Measurements from ENCODE around the gene LRP10. TPM values are rescaled to one million over a fixed set of nuclear protein-coding genes. Genes with fewer than 3 reads are reported as not detected.

Gene LRP10
- total and polyA plus RNA-seq, 2 of the 8 experiments (the other 6 are each of a cell fraction or from before 2014, with no cell fraction given): 12.4 to 15.6 TPM

DNA sequence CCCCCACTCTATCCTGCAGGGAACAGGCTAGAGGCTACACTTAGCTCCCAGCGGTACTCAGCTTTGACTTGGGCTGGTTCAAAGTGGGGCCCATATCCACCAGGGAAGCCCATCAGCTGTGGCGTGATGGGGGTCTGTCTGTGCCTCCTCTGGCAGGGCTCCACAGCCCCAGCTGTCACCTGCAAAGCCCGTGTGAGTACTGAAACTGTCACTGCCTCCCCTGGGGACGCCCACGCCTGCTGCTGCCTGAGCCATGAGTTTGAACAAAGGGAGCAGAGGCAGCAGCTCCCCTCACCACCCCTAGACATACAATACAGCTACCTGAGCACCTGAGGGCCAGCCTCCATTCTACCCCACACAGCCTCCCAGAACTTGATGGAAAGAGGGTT is 16.4 kb downstream of the LRP10 start:
- peaks cover 3% of the 10 kb centered on the region; the same call in 1 of the 2 replicates for H3K79me1 ChIP-seq (ENCODE audit: low read depth, low read length)
- POLR2A ChIA-PET (ENCODE audit: partially characterized antibody): interaction anchor here (0.8 to 1.2 kb wide), 4 partner anchors 9 to 65 kb away, joined by 3 to 5 read pairs (median 4); partner anchors contain the start of gene MRPL52

More for the DNA sequence above, 16.4 kb downstream of the LRP10 start:
- Histone ChIP-seq H3K23ac (ENCODE audit: insufficient read length) (no peak overlapping the region), H2AFZ (ENCODE audit: low read length) (no peak overlapping the region), H3K4me1 (replicated peaks in 1 of 4; ENCODE audit: control insufficient read depth in 3 of 4, insufficient read depth in 4 of 4, low read length in 3 of 4) (peaks cover 6 to 13% (median 9%) of the 10 kb centered on the region in 4 experiments), H4K91ac (replicated peaks; ENCODE audit: insufficient read length, low read length) (no peak overlapping the region), H2AK5ac (ENCODE audit: low read depth, low read length) (0 out of 2 replicates have a peak overlapping the region, but pooled peaks have one; percentile 7), H3K23me2 (ENCODE audit: low read depth, low read length) (peaks cover 11% of the 10 kb centered on the region), H2BK12ac (ENCODE audit: low read depth, low read length) (peak overlapping the region; percentile 2; the same call in 1 of the 2 replicates), H4K8ac (ENCODE audit: extremely low read depth, insufficient read depth, low read length) (no peak overlapping the region), H3K14ac (ENCODE audit: insufficient read length) (no peak overlapping the region), H2BK20ac (ENCODE audit: low read length) (no peak overlapping the region), H2BK120ac (replicated peaks; ENCODE audit: low read depth, low read length) (no peak overlapping the region), H2BK5ac (ENCODE audit: low read depth, low read length) (no peak overlapping the region), H3K36me3 (ENCODE audit: control insufficient read depth in 2 of 4, insufficient read depth in 4 of 4, low read length in 3 of 4) (no peaks in the 10 kb centered on the region), H4K20me1 (replicated peaks in 1 of 2; ENCODE audit: control insufficient read depth in 1 of 2, insufficient read depth in 2 of 2, low read length in 2 of 2) (no peaks in the 10 kb centered on the region), H3K56ac (replicated peaks; ENCODE audit: insufficient read length, low read depth, low read length) (no peak overlapping the region), H3K4me3 (ENCODE audit: extremely low read depth in 1 of 4, insufficient read depth in 2 of 4, low read depth in 3 of 4, low read length in 4 of 4) (peak overlapping the region in 2 of 4 experiments; percentile 57 to 83; a peak in 2 of 8 replicates), H3K79me2 (ENCODE audit: control insufficient read depth in 1 of 2, insufficient read depth in 2 of 2, low read length in 2 of 2) (no peaks in the 10 kb centered on the region), H2BK15ac (ENCODE audit: low read length) (0 out of 2 replicates have a peak overlapping the region, but pooled peaks have one; percentile 37), H3K9ac (replicated peaks in 1 of 4; ENCODE audit: extremely low read depth in 1 of 4, low read depth in 3 of 4, low read length in 3 of 4) (no peak overlapping the region), H3K27ac (ENCODE audit: low read depth, low read length) (no peak overlapping the region), H3K4me2 (ENCODE audit: insufficient read depth in 1 of 2, low read depth in 2 of 2, low read length in 2 of 2) (peak overlapping the region; percentile 86), H3K9me3 (ENCODE audit: insufficient read depth in 2 of 2, low read depth in 1 of 2, low read length in 1 of 2) (no peaks in the 10 kb centered on the region), H3K4ac (replicated peaks; ENCODE audit: insufficient read length, low read depth, low read length) (no peak overlapping the region), H3K27me3 (replicated peaks in 1 of 4; ENCODE audit: control insufficient read depth in 3 of 4, extremely low read depth in 1 of 4, insufficient read depth in 3 of 4, low read length in 3 of 4) (peaks cover 0 to 17% (median 11%) of the 10 kb centered on the region in 4 experiments; a peak in 6 of 7 replicates), H3K18ac (ENCODE audit: extremely low read depth, low read length) (no peak overlapping the region), H4K5ac (ENCODE audit: insufficient read length, low read depth, low read length) (no peak overlapping the region)
- TF ChIP-seq EGR1 (IDR thresholded peaks at IDR 0.05; ENCODE audit: borderline replicate concordance, low read depth, low read length) (no peak), POLR2A (IDR thresholded peaks at IDR 0.05; ENCODE audit: control extremely low read depth in 1 of 2, low read depth in 2 of 2, low read length in 2 of 2) (no peak), ZNF274 (IDR thresholded peaks at IDR 0.05; ENCODE audit: borderline replicate concordance, extremely low read depth, low read length) (no peak)
- DNase-seq (ENCODE audit: low read depth in 1 of 2, low spot score in 2 of 2) (no peak), FAIRE-seq (no peak)
- CTCF ChIA-PET (ENCODE audit: partially characterized antibody): interaction anchor here (0.8 to 14.9 kb wide), 8 partner anchors 9 to 74 kb away, joined by 3 to 158 read pairs (median 3); partner anchors contain the start of gene LRP10
- WGBS, 2 experiments (ENCODE audit: extremely low coverage in 1 of 2, insufficient coverage in 1 of 2, insufficient read length in 1 of 2, insufficient replicate concordance in 2 of 2, low coverage in 1 of 2, low lambda C conversion rate in 2 of 2, missing lambda C conversion rate in 1 of 2): 86% methylated on average over 5 of the region's 5 CpGs; no CpG with 5 or more reads in 1 of the 2 experiments
